LNCaP clone FGC (cell line): ENCODE measurements around the gene EIF1B.

ENCODE experiments used
- DNase-seq: peaks from one replicate; pipeline ENCODE4 v3.0.0-alpha.2; 2011; ENCODE audit warnings: low read depth
- H3K4me3 ChIP-seq: 2 replicates; pipeline ENCODE4 v1.5.1; 2011; ENCODE audit warnings: mild to moderate bottlenecking, low read depth, low read length, control low read depth
- CTCF ChIP-seq: IDR thresholded peaks from 2 replicates; pipeline ENCODE4 v1.5.1; 2012; ENCODE audit warnings: mild to moderate bottlenecking; ENCODE audit not compliant: control insufficient read depth, insufficient read depth; ENCODE audit errors: extremely low read depth

The EIF1B gene

GRCh38 chr3:40308725-40309417 is 636 bp upstream of the EIF1B start:
- peak overlapping the region; percentile 86 for H3K4me3 ChIP-seq
- TF ChIP-seq CTCF = no peak
- DNase-seq = no peak

DNA sequence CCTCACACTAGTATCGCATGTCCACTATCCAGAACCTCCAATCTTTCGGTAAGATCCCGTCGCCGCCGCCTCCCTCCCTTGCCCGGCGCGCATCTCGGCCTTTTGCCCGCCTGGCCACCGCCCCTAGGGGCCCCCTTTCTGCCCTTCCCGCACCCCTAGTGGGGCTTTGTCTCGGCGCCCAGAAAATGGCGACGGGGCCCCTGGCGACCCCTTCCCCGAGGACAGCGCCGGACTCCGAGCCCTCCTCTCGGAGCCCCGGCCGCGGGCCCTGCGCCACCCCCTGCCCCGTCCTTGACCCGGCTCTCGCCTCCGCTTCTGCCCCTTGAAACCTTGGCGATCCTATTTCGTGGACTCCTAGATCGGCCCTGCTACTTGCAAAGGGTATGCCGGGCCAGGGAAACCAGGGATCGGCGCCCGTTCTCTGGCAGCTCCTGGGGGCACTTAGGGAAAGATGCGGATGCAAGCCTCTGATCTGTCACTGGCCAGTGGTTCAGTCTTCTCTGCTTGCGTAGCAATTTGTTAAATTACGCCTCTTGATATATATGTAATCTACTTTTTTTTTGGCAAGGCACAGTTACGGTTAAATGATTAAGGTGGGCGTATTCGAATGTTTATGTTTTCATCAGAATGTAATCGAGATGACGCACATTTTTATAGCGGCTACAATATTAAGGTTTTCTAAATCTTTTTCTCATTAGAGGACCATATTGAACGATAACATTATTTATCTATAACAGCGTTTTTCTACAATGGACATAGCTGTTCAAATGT is 603 bp downstream of the EIF1B start:
- TF ChIP-seq CTCF = no peak
- DNase-seq = no peak
- peak overlapping the region; percentile 86 for H3K4me3 ChIP-seq

GRCh38 chr3:40310705-40311104 is 1.2 kb downstream of the EIF1B start:
- no peak for TF ChIP-seq CTCF
- DNase-seq = no peak
- peak overlapping the region; percentile 86 for H3K4me3 ChIP-seq

GRCh38 chr3:40312661-40313226 is 3.2 kb downstream of the EIF1B start:
- no peak overlapping the region for H3K4me3 ChIP-seq
- TF ChIP-seq CTCF = no peak
- no peak for DNase-seq

GRCh38 chr3:40313975-40314860 is 4.7 kb downstream of the EIF1B start:
- TF ChIP-seq CTCF = no peak
- DNase-seq = no peak
- H3K4me3 ChIP-seq = no peak overlapping the region

- peak; percentile 76 for TF ChIP-seq CTCF
- H3K4me3 ChIP-seq = no peak overlapping the region
- DNase-seq = peak; percentile 23
Measured at GRCh38 chr3:40317061-40317855, 7.8 kb downstream of the EIF1B start.
